ENCODE data around the gene CUL3. TPM values are rescaled to one million over a fixed set of nuclear protein-coding genes. Genes with fewer than 3 reads are reported as not detected.

CUL3 gene
- total RNA-seq, 1 experiment from 2014 or later, result 104 TPM

GRCh38 chr2:224444021-224444420, 141.1 kb downstream of the CUL3 start:
- CTCF ChIA-PET, result no interaction called here

GRCh38 chr2:224442071-224442967, 142.8 kb downstream of the CUL3 start:
- no peaks in the 10 kb centered on the region for H3K4me1 ChIP-seq (ENCODE audit: control insufficient read depth, insufficient read depth, low read length)
- H3K9me3 ChIP-seq (ENCODE audit: control insufficient read depth, insufficient read depth, low read depth, low read length), result no peaks in the 10 kb centered on the region
- ATAC-seq (peak; percentile 74), DNase-seq (ENCODE audit: low read depth, low spot score) (no peak)
- peak overlapping the region; percentile 51 to 52 for H3K4me3 ChIP-seq (ENCODE audit: low read depth in 2 of 2, low read length in 2 of 2)
- ChIA-PET POLR2A (no interaction called here), CTCF (no interaction called here)
- no peaks in the 10 kb centered on the region for H3K27me3 ChIP-seq (ENCODE audit: control insufficient read depth, insufficient read depth, low read length)
- in situ Hi-C loops (cut with HindIII; ENCODE audit: low pct_unique_long_range_greater_than_20kb, low sequenced_read_pairs) (no loop called here), intact Hi-C loops (cut with micrococcal nuclease; ENCODE audit: unreplicated experiment) (no loop called here)
- H3K36me3 ChIP-seq (ENCODE audit: control insufficient read depth, insufficient read depth, low read length), result no peaks in the 10 kb centered on the region
- BruUV-seq (replicated peaks), result no TSS peak
- H3K27ac ChIP-seq (ENCODE audit: low read length), result peak overlapping the region; percentile 48
- TF ChIP-seq TCF7L2 (IDR thresholded peaks at IDR 0.05; ENCODE audit: low read depth, low read length) (no peak), SIN3A (IDR thresholded peaks at IDR 0.05; ENCODE audit: borderline replicate concordance, insufficient read depth, low read depth, low read length) (no peak), REST (IDR thresholded peaks at IDR 0.05; ENCODE audit: insufficient read depth in 1 of 2, low read depth in 2 of 2, low read length in 1 of 2) (no peak), CTCF (IDR thresholded peaks at IDR 0.05) (no peak), POLR2AphosphoS5 (IDR thresholded peaks at IDR 0.05; ENCODE audit: low read depth, low read length) (no peak)

More at GRCh38 chr2:224444021-224444420, 141.1 kb downstream of the CUL3 start:
- Histone ChIP-seq H3K4me3 (ENCODE audit: low read depth in 2 of 2, low read length in 2 of 2) (no peak overlapping the region), H3K9me3 (ENCODE audit: control insufficient read depth, insufficient read depth, low read depth, low read length) (no peaks in the 10 kb centered on the region), H3K36me3 (ENCODE audit: control insufficient read depth, insufficient read depth, low read length) (no peaks in the 10 kb centered on the region), H3K4me1 (ENCODE audit: control insufficient read depth, insufficient read depth, low read length) (no peaks in the 10 kb centered on the region), H3K27me3 (ENCODE audit: control insufficient read depth, insufficient read depth, low read length) (no peaks in the 10 kb centered on the region), H3K27ac (ENCODE audit: low read length) (no peak overlapping the region)
- no peak for TF ChIP-seq CTCF (IDR thresholded peaks at IDR 0.05)
- no peak for TF ChIP-seq SIN3A (IDR thresholded peaks at IDR 0.05; ENCODE audit: borderline replicate concordance, insufficient read depth, low read depth, low read length)
- TF ChIP-seq TCF7L2 (IDR thresholded peaks at IDR 0.05; ENCODE audit: low read depth, low read length), result no peak
- no peak for TF ChIP-seq REST (IDR thresholded peaks at IDR 0.05; ENCODE audit: insufficient read depth in 1 of 2, low read depth in 2 of 2, low read length in 1 of 2)
- TF ChIP-seq POLR2AphosphoS5 (IDR thresholded peaks at IDR 0.05; ENCODE audit: low read depth, low read length), result no peak
- intact Hi-C loops (cut with micrococcal nuclease; ENCODE audit: unreplicated experiment) (no loop called here), in situ Hi-C loops (cut with HindIII; ENCODE audit: low pct_unique_long_range_greater_than_20kb, low sequenced_read_pairs) (no loop called here)
- BruUV-seq (replicated peaks), result no TSS peak
- no peak for ATAC-seq
- POLR2A ChIA-PET, result no interaction called here
- DNase-seq (ENCODE audit: low read depth, low spot score), result no peak
